Measurements from ENCODE around the gene ITGB7. TPM values are rescaled to one million over a fixed set of nuclear protein-coding genes. Genes with fewer than 3 reads are reported as not detected.

The ITGB7 gene
- total and polyA plus RNA-seq, 9 of the 15 experiments (the other 6 are each of a cell fraction or from before 2014, with no cell fraction given): 0.06 to 2.0 (median 0.67) TPM

DNA sequence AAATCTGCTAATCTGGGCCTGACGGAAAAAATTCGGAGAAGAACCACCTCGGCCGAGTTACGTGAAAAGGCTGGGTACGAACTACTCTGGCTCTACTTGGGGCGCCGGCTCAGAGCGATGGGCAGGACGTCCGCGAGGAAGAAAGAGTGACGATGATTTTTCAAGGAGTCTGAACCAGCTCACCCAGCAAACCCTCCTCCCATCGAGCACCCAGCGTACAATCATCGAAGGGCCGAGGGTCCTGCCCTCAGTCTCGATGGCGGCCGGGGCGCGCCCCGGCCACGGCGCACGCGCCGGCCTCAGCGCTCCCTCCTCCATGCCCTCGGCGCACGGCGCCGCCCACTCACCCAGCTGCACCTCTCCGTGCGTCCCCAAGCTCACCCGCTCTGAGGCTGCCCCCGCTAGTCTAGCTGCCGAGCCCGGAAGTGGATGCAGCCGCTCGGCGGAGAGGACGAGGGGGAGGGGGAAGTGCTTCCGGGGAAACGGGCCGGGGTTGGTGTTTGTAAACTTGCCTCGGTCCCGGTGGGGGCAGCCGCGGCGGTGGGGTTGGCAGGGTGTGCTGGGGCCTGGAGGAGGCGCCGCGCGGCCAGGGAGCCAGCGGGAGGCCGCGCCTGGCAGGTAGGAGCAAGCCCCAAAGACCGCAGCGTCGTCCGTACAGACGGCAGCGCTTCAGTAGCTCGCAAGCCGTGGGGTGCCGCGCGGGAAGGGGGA is 26.7 kb downstream of the ITGB7 start, which contains the start of the genes CSAD and ZNF740 (continued):
- TF ChIP-seq, protein P1, sequence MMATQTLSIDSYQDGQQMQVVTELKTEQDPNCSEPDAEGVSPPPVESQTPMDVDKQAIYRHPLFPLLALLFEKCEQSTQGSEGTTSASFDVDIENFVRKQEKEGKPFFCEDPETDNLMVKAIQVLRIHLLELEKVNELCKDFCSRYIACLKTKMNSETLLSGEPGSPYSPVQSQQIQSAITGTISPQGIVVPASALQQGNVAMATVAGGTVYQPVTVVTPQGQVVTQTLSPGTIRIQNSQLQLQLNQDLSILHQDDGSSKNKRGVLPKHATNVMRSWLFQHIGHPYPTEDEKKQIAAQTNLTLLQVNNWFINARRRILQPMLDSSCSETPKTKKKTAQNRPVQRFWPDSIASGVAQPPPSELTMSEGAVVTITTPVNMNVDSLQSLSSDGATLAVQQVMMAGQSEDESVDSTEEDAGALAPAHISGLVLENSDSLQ (IDR thresholded peaks at IDR 0.05): peak; percentile 51; the same call in 1 of the 2 replicates
- TF ChIP-seq ETV1 (tag; conservative IDR thresholded peaks at IDR 0.05; ENCODE audit: low read depth) (peak; percentile 57), CCNT2 (IDR thresholded peaks at IDR 0.05; ENCODE audit: borderline replicate concordance, extremely low read depth, insufficient read length, low read depth, low read length) (peak; percentile 89), DMBX1 (CRISPR knock-in tag; IDR thresholded peaks at IDR 0.05; ENCODE audit: borderline replicate concordance) (no peak), NBN (IDR thresholded peaks at IDR 0.05; ENCODE audit: low read depth) (0 out of 2 replicates have a peak, but pooled peaks have one; percentile 17), TAF7 (tag; IDR thresholded peaks at IDR 0.05) (peak; percentile 59; the same call in 1 of the 2 replicates), TSC22D4 (tag; IDR thresholded peaks at IDR 0.05) (no peak), ZNF764 (CRISPR knock-in tag; IDR thresholded peaks at IDR 0.05; ENCODE audit: low read depth) (peak; percentile 76; the same call in 1 of the 2 replicates), SOX6 (IDR thresholded peaks at IDR 0.05) (peak; percentile 36; the same call in 1 of the 2 replicates), NEUROD1 (IDR thresholded peaks at IDR 0.05; ENCODE audit: borderline replicate concordance, low read depth, low read length, partially characterized antibody) (peak; percentile 41), RCOR1 (IDR thresholded peaks at IDR 0.05; ENCODE audit: borderline replicate concordance in 1 of 2, low read depth in 2 of 2, low read length in 2 of 2) (peak; percentile 2 to 51; a peak in 1 of 4 replicates)
- TF ChIP-seq, protein P2, sequence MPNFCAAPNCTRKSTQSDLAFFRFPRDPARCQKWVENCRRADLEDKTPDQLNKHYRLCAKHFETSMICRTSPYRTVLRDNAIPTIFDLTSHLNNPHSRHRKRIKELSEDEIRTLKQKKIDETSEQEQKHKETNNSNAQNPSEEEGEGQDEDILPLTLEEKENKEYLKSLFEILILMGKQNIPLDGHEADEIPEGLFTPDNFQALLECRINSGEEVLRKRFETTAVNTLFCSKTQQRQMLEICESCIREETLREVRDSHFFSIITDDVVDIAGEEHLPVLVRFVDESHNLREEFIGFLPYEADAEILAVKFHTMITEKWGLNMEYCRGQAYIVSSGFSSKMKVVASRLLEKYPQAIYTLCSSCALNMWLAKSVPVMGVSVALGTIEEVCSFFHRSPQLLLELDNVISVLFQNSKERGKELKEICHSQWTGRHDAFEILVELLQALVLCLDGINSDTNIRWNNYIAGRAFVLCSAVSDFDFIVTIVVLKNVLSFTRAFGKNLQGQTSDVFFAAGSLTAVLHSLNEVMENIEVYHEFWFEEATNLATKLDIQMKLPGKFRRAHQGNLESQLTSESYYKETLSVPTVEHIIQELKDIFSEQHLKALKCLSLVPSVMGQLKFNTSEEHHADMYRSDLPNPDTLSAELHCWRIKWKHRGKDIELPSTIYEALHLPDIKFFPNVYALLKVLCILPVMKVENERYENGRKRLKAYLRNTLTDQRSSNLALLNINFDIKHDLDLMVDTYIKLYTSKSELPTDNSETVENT (CRISPR knock-in tag; IDR thresholded peaks at IDR 0.05): peak; percentile 56; the same call in 1 of the 2 replicates
- TF ChIP-seq, protein P3, sequence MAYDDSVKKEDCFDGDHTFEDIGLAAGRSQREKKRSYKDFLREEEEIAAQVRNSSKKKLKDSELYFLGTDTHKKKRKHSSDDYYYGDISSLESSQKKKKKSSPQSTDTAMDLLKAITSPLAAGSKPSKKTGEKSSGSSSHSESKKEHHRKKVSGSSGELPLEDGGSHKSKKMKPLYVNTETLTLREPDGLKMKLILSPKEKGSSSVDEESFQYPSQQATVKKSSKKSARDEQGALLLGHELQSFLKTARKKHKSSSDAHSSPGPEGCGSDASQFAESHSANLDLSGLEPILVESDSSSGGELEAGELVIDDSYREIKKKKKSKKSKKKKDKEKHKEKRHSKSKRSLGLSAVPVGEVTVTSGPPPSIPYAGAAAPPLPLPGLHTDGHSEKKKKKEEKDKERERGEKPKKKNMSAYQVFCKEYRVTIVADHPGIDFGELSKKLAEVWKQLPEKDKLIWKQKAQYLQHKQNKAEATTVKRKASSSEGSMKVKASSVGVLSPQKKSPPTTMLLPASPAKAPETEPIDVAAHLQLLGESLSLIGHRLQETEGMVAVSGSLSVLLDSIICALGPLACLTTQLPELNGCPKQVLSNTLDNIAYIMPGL (CRISPR knock-in tag; IDR thresholded peaks at IDR 0.05): no peak; the same call in 1 of the 2 replicates
- TF ChIP-seq, protein P4, sequence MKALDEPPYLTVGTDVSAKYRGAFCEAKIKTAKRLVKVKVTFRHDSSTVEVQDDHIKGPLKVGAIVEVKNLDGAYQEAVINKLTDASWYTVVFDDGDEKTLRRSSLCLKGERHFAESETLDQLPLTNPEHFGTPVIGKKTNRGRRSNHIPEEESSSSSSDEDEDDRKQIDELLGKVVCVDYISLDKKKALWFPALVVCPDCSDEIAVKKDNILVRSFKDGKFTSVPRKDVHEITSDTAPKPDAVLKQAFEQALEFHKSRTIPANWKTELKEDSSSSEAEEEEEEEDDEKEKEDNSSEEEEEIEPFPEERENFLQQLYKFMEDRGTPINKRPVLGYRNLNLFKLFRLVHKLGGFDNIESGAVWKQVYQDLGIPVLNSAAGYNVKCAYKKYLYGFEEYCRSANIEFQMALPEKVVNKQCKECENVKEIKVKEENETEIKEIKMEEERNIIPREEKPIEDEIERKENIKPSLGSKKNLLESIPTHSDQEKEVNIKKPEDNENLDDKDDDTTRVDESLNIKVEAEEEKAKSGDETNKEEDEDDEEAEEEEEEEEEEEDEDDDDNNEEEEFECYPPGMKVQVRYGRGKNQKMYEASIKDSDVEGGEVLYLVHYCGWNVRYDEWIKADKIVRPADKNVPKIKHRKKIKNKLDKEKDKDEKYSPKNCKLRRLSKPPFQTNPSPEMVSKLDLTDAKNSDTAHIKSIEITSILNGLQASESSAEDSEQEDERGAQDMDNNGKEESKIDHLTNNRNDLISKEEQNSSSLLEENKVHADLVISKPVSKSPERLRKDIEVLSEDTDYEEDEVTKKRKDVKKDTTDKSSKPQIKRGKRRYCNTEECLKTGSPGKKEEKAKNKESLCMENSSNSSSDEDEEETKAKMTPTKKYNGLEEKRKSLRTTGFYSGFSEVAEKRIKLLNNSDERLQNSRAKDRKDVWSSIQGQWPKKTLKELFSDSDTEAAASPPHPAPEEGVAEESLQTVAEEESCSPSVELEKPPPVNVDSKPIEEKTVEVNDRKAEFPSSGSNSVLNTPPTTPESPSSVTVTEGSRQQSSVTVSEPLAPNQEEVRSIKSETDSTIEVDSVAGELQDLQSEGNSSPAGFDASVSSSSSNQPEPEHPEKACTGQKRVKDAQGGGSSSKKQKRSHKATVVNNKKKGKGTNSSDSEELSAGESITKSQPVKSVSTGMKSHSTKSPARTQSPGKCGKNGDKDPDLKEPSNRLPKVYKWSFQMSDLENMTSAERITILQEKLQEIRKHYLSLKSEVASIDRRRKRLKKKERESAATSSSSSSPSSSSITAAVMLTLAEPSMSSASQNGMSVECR (CRISPR knock-in tag; IDR thresholded peaks at IDR 0.05): peak; percentile 90
